Measurements from ENCODE around the gene RIN1.

The RIN1 gene

DNA sequence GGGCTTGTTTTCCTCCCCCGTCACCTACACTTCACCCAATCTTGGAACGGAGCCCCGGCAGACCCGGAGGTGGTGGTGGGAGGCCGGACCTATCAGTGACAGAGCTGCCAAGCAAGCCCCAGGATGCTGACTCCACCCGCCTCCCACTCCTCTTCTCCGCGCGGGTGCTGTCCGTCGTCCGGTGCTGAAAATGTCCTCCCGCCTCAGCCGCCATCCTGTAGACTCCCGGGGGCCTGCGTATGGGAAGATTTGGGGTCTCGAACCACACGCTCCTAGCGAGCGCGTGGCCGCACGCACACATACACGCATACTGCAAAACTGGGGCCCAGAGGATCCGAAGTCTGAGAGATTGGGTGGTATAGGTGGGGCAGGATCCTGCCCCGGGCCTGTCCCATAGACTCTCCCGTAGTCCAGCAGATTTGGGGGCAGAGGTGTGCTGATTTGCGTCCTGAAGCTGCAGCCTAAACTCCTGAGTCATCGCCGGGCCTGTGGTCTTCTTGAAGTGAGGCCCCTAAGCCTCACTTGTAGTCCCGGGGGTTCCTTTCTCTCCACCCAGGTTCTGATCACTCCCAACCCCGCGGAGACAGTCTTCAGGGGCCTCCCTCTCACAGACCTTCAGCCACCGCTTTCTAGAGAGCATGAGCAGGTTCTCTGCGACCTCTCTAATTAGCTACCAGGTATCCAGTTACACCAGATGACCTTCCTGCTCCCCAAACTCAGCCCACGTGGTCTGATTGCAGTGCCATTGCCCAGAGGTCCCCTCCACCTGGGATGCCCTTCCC lies 46.5 kb downstream of the RIN1 start:
- DNase-seq (ENCODE audit: low read depth), result no peak
- TF ChIP-seq, protein P1, sequence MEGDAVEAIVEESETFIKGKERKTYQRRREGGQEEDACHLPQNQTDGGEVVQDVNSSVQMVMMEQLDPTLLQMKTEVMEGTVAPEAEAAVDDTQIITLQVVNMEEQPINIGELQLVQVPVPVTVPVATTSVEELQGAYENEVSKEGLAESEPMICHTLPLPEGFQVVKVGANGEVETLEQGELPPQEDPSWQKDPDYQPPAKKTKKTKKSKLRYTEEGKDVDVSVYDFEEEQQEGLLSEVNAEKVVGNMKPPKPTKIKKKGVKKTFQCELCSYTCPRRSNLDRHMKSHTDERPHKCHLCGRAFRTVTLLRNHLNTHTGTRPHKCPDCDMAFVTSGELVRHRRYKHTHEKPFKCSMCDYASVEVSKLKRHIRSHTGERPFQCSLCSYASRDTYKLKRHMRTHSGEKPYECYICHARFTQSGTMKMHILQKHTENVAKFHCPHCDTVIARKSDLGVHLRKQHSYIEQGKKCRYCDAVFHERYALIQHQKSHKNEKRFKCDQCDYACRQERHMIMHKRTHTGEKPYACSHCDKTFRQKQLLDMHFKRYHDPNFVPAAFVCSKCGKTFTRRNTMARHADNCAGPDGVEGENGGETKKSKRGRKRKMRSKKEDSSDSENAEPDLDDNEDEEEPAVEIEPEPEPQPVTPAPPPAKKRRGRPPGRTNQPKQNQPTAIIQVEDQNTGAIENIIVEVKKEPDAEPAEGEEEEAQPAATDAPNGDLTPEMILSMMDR (IDR thresholded peaks at IDR 0.05; ENCODE audit: low read length, missing control alignments), result no peak
- peak overlapping the region; percentile 91 for H3K4me3 ChIP-seq (replicated peaks; ENCODE audit: low read depth, low read length)

DNA sequence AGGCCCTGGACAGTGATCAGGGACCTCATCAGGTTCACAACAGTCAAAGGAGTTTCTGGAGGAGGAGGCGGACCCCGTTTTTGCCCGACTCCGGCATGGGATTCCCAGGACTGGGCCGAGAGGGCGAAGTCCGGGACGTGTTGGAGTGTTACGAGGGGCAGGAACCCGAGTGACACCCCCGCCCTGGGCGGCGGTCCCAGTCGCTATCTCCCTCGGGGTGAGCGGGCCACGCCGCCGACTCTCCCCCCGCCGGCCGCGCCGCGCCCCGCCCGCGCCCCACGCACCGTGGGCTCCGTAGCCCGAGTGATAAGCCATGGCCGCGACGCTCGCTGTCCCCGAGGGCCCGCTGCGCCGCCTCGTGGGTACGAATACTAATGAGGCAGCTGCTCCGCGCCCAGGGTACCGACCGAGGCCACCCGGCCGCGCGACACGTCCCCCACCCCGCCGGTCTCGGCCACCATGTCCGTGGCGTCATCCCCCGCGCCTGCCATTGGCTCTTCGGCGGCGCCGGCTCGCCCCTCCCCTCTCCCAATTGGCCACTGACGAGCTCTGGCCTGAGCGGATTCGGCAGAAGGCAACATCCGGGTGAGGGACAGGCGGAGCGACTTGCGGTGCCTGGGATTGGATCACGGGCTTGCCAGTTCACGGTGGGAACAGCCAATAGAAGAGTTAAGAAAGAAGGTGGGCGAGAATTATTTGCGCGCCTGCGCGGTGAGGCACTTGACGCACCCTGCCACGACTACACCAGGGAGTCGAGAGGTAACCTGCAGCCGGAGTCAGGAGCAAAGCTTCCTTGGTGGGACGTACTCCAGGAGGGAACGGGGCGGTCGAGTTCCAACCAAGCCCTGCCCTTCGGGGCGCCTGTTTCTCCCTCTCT lies 47.3 kb downstream of the RIN1 start, which contains the start of gene YIF1A:
Gene YIF1A (minus strand): TSS at position 473 of the 877 bp plus-strand sequence. CDS start 158 bp downstream, at position 315.
- peak within 1 kb of the TSS; percentile 91 for H3K4me3 ChIP-seq (replicated peaks; ENCODE audit: low read depth, low read length)
- peak; percentile 100 for DNase-seq (ENCODE audit: low read depth)
- TF ChIP-seq, protein P1 (IDR thresholded peaks at IDR 0.05; ENCODE audit: low read length, missing control alignments), result no peak

DNA sequence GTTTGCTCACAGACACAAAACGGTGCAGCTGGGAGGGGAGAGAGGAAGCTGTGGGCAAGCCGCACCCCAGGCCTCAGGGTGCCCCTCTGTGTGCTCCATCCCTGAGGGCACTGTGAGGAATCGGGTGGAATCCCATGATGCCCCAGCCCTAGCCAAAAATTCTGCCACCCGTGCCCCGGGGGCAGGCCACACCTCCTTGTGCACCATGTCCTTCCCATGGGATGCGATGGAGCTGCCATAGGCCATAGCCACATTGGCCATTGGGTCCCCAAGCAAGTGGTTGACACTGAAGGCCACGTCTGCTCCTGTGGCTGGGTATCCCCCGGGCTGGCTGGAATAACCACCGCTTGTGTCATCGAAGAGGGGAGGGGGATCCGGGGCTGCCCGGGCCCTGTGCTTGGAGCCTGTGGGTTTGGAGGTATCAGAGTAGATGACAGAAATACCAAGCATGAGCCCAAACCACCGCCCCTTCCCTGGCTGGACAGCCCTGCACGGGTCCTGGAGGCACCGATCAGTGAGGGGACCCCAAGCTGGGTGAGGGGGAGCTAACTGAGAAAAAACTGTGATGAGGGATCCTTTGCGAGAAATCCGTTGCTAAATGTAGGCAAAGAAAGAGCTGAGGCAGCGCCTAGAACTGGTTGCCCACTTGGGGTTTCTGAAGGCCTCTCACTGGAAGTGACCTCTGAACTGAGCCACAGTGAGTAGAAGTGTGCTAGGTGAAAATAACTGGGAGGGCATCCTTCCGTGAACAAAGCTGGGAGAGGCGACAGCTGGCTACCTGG lies 48.2 kb downstream of the RIN1 start:
- TF ChIP-seq, protein P1 (IDR thresholded peaks at IDR 0.05; ENCODE audit: low read length, missing control alignments), result no peak
- no peak for DNase-seq (ENCODE audit: low read depth)
- peak overlapping the region; percentile 91 for H3K4me3 ChIP-seq (replicated peaks; ENCODE audit: low read depth, low read length)

DNA sequence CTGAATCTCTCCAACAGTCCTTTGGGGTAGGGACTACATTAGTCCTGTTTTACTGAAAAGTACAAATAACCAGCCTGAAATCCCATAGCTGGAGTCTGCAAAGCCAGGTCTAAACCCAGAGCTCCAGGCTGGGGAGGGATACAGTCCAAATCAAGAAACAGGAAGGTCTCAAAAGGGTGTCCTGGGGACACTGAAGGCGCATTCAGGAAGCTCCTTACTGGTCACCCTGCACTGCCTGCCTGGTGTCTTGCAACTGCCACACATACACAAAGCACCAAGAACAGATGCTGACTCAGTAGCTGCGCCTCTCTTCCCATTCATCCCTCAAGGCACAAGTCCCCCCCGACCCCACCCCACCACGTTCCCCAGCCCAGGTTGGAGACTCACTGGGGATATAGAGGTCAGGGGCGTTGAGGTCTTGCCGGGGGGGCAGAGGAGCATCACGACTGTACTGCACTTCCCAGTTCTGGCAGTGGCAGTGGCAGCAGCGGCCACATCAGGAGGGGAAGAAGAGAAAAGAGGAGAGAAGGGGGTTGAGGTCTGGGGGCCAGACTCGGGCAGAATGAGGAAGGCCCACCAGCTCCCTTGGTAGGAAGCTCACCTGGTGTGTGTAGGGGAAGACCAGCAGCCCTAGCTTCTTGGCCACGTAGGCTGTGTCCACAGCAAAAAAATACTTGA lies 48.9 kb downstream of the RIN1 start:
- TF ChIP-seq, protein P1 (IDR thresholded peaks at IDR 0.05; ENCODE audit: low read length, missing control alignments), result no peak
- H3K4me3 ChIP-seq (replicated peaks; ENCODE audit: low read depth, low read length), result peak overlapping the region; percentile 91
- DNase-seq (ENCODE audit: low read depth), result no peak

DNA sequence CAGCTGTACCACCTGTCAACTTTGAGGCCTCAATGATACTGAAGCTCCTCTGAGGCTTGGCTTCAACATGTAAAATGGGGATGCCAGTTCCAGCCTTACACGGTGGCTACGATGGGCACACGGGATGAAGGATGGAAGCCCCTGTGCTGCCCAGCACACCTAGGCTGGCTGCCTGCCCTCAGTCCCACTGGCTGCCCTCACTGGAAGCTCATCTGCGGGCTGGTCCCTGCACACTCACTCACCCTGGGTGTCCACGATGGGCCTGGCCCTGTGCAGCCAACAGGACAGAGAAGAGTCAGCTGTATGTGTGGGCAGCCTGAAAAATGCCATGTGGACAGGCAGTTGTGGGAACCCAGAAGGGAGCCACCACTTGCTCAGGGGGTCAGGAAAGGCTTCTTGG lies 49.5 kb downstream of the RIN1 start:
- DNase-seq (ENCODE audit: low read depth), result no peak
- no peak overlapping the region for H3K4me3 ChIP-seq (replicated peaks; ENCODE audit: low read depth, low read length)
- TF ChIP-seq, protein P1 (IDR thresholded peaks at IDR 0.05; ENCODE audit: low read length, missing control alignments), result no peak
